Hepatocyte (in vitro differentiated cells): ENCODE data around the gene TTLL10.

Source experiments
- EZH2 ChIP-seq: fragments of 200-600 bp; sonication (generic); IDR thresholded peaks from 2 replicates; pipeline ENCODE4 v1.6.1; 2016; ENCODE audit warnings: antibody characterized with exemption, mild to moderate bottlenecking, borderline replicate concordance
- TF ChIP-seq, protein P1 (sequence below): fragments of 200-600 bp; sonication (generic); IDR thresholded peaks from 2 replicates; pipeline ENCODE4 v1.5.1; 2016; ENCODE audit warnings: antibody characterized with exemption, mild to moderate bottlenecking; ENCODE audit not compliant: poor library complexity

DNA sequence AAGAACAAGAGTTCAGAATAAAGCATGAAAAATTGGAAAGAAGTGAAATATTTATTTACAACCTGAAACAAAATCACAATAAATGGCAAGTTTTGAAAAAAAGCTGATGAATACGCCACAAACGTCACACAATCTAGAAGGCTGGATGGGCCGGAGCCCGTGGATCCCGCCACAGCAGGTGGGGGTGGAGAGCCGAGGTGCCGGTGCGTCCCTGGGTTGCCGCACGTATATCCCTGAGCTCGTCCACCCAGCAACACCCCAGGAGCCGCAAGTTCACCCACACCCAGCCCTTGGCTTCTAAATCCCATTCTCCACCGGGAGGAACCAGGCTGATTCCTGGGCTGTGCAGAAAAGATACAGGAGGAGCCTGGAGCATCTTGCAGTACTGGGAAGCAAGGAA is 25.6 kb upstream of the TTLL10 start:
- no peak for TF ChIP-seq EZH2
- TF ChIP-seq, protein P1, sequence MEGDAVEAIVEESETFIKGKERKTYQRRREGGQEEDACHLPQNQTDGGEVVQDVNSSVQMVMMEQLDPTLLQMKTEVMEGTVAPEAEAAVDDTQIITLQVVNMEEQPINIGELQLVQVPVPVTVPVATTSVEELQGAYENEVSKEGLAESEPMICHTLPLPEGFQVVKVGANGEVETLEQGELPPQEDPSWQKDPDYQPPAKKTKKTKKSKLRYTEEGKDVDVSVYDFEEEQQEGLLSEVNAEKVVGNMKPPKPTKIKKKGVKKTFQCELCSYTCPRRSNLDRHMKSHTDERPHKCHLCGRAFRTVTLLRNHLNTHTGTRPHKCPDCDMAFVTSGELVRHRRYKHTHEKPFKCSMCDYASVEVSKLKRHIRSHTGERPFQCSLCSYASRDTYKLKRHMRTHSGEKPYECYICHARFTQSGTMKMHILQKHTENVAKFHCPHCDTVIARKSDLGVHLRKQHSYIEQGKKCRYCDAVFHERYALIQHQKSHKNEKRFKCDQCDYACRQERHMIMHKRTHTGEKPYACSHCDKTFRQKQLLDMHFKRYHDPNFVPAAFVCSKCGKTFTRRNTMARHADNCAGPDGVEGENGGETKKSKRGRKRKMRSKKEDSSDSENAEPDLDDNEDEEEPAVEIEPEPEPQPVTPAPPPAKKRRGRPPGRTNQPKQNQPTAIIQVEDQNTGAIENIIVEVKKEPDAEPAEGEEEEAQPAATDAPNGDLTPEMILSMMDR: no peak
